ENCODE data around the gene FYCO1. TPM values are rescaled to one million over a fixed set of nuclear protein-coding genes. Genes with fewer than 3 reads are reported as not detected.

The FYCO1 gene
- total RNA-seq, 1 donor from 2014 or later, result 24.7 TPM

GRCh38 chr3:45947361-45947760, 48.3 kb downstream of the FYCO1 start:
- intact Hi-C loops (cut with micrococcal nuclease), result no loop called here

GRCh38 chr3:45946875-45947274, 48.7 kb downstream of the FYCO1 start:
- intact Hi-C loops (cut with micrococcal nuclease), result no loop called here

- intact Hi-C loops (cut with micrococcal nuclease), result no loop called here
Measured at GRCh38 chr3:45946307-45946706, 49.3 kb downstream of the FYCO1 start.

DNA sequence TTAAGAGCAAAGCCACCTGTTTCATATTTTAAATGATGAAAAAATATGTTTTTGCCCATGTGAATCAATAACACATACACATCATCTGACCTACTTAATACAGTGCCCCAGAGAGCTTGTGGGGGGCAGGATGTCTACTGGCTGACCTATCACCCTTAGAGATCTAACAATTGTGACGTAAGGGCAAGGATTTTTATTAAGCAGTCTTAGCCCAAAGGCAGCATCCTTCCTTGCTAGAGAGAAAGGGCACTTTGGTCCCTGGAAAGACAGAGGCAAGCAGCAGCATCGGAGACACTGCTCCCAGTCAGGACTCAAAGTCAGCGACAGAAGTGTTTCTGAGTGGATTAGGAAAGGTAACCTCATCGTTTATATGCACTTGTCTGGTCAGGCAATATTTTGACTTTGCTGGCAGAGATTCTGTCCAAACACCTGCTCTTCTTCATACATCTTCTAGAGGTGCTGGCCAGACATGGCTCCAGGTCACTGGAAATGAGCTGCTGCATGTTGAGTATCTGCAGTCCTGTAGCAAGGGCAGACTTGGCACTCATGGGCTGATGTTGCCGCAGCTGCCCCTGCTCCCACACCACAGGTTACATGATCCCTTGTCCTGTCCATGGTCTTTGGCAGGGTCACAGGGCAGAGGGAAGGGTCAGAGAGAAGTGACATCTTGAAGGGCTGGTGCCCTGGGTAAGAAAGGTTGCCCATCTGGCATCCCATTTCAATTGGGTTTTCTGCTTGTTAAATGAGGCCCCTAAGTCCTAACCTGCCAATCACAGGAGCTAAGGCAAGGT, 50.6 kb downstream of the FYCO1 start:
- intact Hi-C loops (cut with micrococcal nuclease), result no loop called here

DNA sequence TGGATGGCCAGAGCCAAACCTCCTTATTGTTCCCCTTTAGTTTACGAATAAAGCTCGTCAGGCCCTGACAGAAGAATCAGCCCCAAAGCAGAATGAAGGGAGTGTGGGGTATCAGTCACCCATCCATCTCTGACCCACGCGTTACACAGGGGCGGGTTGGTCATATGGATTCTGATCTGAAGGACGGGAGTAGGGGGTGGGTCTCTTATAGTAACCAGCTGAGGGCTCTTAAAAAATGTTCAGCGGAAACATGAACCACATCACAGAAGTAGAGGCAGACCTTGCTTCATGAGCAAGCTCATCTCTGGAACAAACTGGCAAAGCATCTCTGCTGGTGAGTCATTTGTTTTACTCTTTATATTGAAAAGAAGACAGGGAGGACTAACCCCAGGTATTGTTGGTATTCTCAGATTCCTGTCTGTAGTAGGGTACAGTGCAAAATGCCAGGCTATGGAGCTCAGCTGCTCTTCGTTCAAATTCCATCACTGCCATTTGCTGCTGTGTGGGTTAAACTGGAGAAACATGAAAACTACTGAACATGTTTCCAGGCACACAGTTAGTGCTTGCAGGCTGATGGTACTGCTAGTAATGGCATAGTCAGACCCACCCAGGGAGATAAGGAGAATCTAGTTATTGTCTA, 52.3 kb downstream of the FYCO1 start, which contains the start of gene CXCR6:
Gene CXCR6, plus strand, starts transcription at position 258 of the 640 bp plus-strand sequence. CDS start 3,018 bp downstream, outside the sequence.
- intact Hi-C loops (cut with micrococcal nuclease), result loop anchor here (1.0 kb wide), 4 partner anchors 19 to 155 kb away; partner anchors contain the start of gene FYCO1

DNA sequence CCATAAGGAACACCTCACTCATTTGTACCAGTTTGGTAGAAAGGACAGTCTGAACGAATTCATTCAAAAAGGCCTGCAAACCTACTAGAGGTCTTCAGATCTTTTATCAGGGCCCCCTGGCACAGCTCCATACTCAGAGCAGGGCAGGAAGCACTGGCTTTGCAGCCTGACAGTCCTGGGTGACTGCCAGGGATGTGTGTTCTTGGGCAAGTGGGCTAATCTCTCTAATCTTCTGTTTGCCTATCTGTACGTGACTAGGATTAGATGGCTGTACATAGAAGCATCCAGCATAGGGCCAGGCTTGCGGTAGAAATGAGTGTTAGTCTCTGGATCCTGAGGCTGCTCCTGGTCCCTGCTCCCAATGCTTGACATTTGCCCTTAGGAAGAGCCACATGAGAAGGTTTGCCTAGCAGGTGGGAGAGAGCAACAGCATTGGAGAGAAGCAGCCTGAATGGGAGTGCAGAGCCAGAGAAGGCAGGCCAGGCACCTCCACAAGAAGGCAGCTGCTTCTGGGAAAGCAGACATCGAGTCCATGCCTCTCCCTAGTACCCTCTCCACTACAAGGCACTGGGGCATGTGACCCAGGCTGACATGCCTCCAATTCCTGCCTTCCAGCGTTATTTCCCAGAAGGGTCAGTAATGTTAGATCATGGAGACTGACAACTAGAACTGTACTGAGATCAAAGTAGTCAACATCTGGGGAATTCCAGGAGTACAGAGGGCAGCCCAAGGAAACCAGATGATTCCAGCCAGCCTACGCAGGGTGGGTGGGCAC, 53.4 kb downstream of the FYCO1 start:
- intact Hi-C loops (cut with micrococcal nuclease), result no loop called here

- intact Hi-C loops (cut with micrococcal nuclease), result no loop called here
Measured at GRCh38 chr3:45940781-45941365, 54.8 kb downstream of the FYCO1 start.

- intact Hi-C loops (cut with micrococcal nuclease), result no loop called here
Measured at GRCh38 chr3:45940004-45940780, 55.4 kb downstream of the FYCO1 start.

DNA sequence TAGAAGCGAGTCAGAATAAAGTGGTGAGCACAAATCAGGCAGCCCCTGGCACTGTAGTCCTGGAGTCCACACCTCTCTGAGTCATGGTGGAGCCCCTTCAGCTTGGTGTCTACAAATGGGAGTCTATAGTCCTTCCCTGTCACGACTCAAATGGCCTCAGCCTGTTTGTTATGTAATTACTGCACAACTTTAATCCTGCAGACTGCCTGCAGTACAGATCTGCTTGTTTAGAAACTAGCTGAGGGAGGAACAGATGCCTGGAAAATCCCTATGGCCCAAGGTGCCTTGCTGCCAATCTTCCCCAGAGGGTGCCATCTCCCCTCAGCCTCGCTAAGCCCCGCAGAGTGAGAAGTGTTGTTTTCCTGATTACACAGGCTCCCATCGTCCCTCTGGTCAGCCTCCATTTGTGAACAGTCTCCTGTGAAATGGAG, 56.3 kb downstream of the FYCO1 start:
- intact Hi-C loops (cut with micrococcal nuclease), result no loop called here

GRCh38 chr3:45938864-45939263, 56.8 kb downstream of the FYCO1 start:
- intact Hi-C loops (cut with micrococcal nuclease), result loop anchor here (1.0 kb wide), 6 partner anchors 57 to 503 kb away; partner anchors contain the start of gene CCR1

GRCh38 chr3:45938043-45938435, 57.6 kb downstream of the FYCO1 start:
- intact Hi-C loops (cut with micrococcal nuclease), result loop anchor here (1.0 kb wide), 6 partner anchors 58 to 504 kb away; partner anchors contain the start of gene CCR1

GRCh38 chr3:45937206-45938042, 58.2 kb downstream of the FYCO1 start:
- intact Hi-C loops (cut with micrococcal nuclease), result loop anchor here (1.0 kb wide), 6 partner anchors 59 to 505 kb away; partner anchors contain the start of gene CCR1

GRCh38 chr3:45936261-45936660, 59.4 kb downstream of the FYCO1 start:
- intact Hi-C loops (cut with micrococcal nuclease), result no loop called here

- intact Hi-C loops (cut with micrococcal nuclease), result no loop called here
Measured at GRCh38 chr3:45933591-45933990, 62.0 kb downstream of the FYCO1 start.

DNA sequence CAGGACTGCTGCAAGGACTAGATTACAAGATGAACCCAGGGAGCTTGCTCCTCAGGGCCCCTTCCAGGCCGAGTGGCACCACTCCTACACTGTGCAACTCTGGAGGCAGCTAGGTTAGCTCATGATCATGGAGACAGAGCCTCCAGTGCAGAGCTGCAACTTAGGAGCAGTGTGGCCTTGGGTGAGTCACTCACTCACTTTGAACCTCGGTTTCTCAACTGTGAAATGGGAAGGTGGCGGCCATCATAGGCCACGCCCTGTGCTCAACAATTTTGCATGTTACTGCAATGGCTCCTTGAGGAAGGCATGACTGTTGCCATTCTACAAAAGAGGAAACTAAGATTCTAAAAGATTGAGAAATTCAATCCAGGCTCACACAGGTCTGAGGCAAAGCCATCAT, 63.5 kb downstream of the FYCO1 start:
- intact Hi-C loops (cut with micrococcal nuclease), result no loop called here

- intact Hi-C loops (cut with micrococcal nuclease), result no loop called here
Measured at GRCh38 chr3:45931496-45931895, 64.1 kb downstream of the FYCO1 start.

GRCh38 chr3:45929042-45929679, 66.5 kb downstream of the FYCO1 start:
- intact Hi-C loops (cut with micrococcal nuclease), result loop anchor here (1.0 to 2.0 kb wide), 4 partner anchors 168 to 892 kb away; no protein-coding TSS in a partner anchor

DNA sequence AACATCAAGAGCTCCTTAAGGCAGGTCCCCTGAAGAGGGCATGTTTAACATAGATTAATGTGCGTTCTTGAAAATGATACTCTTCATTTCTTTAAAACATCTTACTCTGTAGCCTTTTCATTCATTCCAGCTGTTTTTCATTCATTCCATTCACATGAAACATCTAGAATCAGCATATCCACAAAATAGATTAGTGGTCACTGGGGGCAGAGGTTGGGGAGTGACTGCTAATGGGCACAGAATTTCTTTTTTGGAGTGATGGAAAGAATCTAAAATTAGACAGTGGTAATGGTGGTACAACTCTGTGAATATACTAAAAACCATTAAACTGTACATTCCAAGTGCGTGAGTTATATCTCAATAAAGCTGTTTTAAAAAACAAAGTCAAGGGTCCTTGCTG, 67.7 kb downstream of the FYCO1 start:
- intact Hi-C loops (cut with micrococcal nuclease), result loop anchor here (2.0 kb wide), 1 partner anchor 263 kb away; no protein-coding TSS in a partner anchor

GRCh38 chr3:45923755-45924154, 71.9 kb downstream of the FYCO1 start:
- intact Hi-C loops (cut with micrococcal nuclease), result no loop called here

All from T-helper 1 cell treated with Interleukin-12 subunit alpha and Interleukin-12 subunit beta and Interleukin-4 antibody, amounts not matched to agents 30 ng/mL and 1 ng/mL, for 36 hours (primary cell).